Spleen (tissue), 7 donors: ENCODE data around the gene EXOC6B.

Experiments used
- POLR2A ChIP-seq, 3 donors: fragments of 450-650 bp; IDR thresholded peaks; one replicate each; pipeline ENCODE4 v1.5.1; 2017; ENCODE audit warnings: antibody characterized with exemption in 3 of 3, mild to moderate bottlenecking in 1 of 3
- TF ChIP-seq, protein P1 (sequence below), 11 experiments: fragments of 200-600 bp in 7 of 11; fragments of 450-650 bp in 4 of 11; sonication (generic) in 4 of 11; IDR thresholded peaks in 8 of 11; conservative IDR thresholded peaks in 3 of 11; 1 replicate in 7 of 11; 2 replicates in 4 of 11; pipeline versions ENCODE4 v1.4.0 to v1.8.0; 2016 to 2021; ENCODE audit warnings: antibody characterized with exemption in 11 of 11, inconsistent platforms in 4 of 11, mild to moderate bottlenecking in 1 of 11
- donor health status: DM: no; HTN: no; CAD: no; lungs with moderate emphysema.
- donor health status: DM: no; HTN: no; CAD: no.
- donor health status: DM: no; HTN: no; CAD: no.

DNA sequence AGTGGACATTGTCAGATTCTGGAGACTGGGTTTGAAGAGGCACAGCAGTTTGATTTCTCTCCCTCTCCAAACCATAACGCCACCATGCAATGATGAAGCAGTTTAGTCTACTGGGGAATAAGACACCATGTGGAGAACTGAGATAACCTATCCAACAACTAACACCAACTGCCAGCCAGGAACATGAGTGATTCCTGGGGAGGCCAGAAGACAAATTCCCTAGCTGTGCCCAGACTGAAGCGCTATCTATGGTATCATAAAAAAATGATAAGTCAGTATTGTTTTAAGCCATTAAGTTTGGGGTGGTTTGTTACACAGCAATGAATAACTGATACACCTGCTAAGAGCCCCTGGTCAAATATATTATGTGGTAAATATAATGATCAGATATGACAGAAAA lies 129.3 kb downstream of the EXOC6B start:
- TF ChIP-seq, protein P1, sequence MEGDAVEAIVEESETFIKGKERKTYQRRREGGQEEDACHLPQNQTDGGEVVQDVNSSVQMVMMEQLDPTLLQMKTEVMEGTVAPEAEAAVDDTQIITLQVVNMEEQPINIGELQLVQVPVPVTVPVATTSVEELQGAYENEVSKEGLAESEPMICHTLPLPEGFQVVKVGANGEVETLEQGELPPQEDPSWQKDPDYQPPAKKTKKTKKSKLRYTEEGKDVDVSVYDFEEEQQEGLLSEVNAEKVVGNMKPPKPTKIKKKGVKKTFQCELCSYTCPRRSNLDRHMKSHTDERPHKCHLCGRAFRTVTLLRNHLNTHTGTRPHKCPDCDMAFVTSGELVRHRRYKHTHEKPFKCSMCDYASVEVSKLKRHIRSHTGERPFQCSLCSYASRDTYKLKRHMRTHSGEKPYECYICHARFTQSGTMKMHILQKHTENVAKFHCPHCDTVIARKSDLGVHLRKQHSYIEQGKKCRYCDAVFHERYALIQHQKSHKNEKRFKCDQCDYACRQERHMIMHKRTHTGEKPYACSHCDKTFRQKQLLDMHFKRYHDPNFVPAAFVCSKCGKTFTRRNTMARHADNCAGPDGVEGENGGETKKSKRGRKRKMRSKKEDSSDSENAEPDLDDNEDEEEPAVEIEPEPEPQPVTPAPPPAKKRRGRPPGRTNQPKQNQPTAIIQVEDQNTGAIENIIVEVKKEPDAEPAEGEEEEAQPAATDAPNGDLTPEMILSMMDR (IDR thresholded peaks at IDR 0.05 in 8 of 11, conservative IDR thresholded peaks at IDR 0.05 in 3 of 11), result no peak
- no peak for TF ChIP-seq POLR2A (IDR thresholded peaks at IDR 0.05)
